ENCODE results near the gene MCCC1.

The MCCC1 gene

DNA sequence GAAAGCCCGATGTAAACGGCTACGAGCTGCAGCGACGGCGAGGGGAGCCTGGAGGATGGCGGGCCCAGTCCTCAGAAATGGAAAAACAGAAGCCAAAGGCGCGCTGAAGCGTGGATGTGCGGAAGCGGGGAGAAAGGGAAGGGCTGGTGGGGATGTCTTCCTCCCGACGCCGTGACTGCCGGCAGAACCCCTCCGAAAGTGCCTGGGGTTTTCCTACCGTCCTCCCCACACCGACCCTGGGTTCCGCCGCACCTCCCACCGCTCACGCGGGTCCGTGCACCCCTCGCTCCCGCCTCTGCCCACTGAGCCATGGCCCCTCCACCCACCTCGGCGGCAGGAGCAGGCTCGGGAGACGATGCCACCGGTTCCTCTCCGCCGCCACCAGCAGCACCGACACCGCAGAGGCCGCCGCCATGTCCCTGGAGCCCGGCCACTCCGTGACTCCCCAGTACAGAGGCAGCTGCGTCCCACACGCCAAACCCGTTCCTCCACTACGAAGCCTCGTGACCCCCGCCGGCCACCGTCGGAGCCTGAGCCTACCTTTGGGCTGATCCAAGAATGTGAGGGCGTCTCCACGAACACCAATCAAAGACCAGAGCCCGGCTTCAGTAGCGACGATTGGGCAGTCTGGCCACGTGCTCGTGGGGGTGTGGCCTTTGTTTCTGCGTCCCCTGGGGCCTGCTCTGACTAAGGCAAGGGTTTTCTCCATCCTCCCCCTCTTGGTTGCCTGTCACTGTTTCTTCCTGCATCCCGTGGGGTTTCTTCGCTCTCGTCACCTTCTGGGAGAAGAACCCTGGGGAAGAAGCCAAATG lies at the start of gene MCCC1:
Gene MCCC1, minus strand, starts transcription at position 471 of the 812 bp plus-strand sequence. Its CDS starts 56 bp downstream, at position 415.
- Histone ChIP-seq H3K9me3 (ENCODE audit: control insufficient read depth, insufficient read depth, low read depth, low read length) (no peaks in the 10 kb centered on the region), H3K27ac (ENCODE audit: extremely low read depth, low read depth, low read length) (peak within 1 kb of the TSS; percentile 18; the same call in 1 of the 2 replicates), H3K4me1 (ENCODE audit: control insufficient read depth, insufficient read depth, low read length) (no peaks in the 10 kb centered on the region), H3K4me3 (ENCODE audit: low read depth, low read length) (peak within 1 kb of the TSS; percentile 93), H3K36me3 (ENCODE audit: control insufficient read depth in 2 of 2, insufficient read depth in 1 of 2, low read length in 2 of 2) (peaks cover 0 to 3% of the 10 kb centered on the region in 2 experiments; a peak in 1 of 3 replicates)
- ChIA-PET CTCF (interaction anchor here (0.5 to 0.9 kb wide), 3 partner anchors 13 to 528 kb away, joined by 3 to 4 read pairs (median 3); no protein-coding TSS in a partner anchor), POLR2A (interaction anchor here (1.5 kb wide), 1 partner anchor 385 kb away, joined by 4 read pairs; no protein-coding TSS in a partner anchor)
- no peak for TF ChIP-seq ZNF404 (tag by site-specific recombination; IDR thresholded peaks at IDR 0.05)
- TF ChIP-seq HOXD13 (CRISPR knock-in tag; IDR thresholded peaks at IDR 0.05; ENCODE audit: borderline replicate concordance): no peak
- TF ChIP-seq, protein P1, sequence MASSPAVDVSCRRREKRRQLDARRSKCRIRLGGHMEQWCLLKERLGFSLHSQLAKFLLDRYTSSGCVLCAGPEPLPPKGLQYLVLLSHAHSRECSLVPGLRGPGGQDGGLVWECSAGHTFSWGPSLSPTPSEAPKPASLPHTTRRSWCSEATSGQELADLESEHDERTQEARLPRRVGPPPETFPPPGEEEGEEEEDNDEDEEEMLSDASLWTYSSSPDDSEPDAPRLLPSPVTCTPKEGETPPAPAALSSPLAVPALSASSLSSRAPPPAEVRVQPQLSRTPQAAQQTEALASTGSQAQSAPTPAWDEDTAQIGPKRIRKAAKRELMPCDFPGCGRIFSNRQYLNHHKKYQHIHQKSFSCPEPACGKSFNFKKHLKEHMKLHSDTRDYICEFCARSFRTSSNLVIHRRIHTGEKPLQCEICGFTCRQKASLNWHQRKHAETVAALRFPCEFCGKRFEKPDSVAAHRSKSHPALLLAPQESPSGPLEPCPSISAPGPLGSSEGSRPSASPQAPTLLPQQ (tag by site-specific recombination; IDR thresholded peaks at IDR 0.05): peak; percentile 80
- TF ChIP-seq, protein P2, sequence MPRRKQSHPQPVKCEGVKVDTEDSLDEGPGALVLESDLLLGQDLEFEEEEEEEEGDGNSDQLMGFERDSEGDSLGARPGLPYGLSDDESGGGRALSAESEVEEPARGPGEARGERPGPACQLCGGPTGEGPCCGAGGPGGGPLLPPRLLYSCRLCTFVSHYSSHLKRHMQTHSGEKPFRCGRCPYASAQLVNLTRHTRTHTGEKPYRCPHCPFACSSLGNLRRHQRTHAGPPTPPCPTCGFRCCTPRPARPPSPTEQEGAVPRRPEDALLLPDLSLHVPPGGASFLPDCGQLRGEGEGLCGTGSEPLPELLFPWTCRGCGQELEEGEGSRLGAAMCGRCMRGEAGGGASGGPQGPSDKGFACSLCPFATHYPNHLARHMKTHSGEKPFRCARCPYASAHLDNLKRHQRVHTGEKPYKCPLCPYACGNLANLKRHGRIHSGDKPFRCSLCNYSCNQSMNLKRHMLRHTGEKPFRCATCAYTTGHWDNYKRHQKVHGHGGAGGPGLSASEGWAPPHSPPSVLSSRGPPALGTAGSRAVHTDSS (tag by site-specific recombination; IDR thresholded peaks at IDR 0.05): no peak
- TF ChIP-seq ZNF157 (tag by site-specific recombination; IDR thresholded peaks at IDR 0.05): no peak
- TF ChIP-seq KLF16 (tag by site-specific recombination; IDR thresholded peaks at IDR 0.05): peak; percentile 75; the same call in 1 of the 2 replicates
- TF ChIP-seq, protein P3, sequence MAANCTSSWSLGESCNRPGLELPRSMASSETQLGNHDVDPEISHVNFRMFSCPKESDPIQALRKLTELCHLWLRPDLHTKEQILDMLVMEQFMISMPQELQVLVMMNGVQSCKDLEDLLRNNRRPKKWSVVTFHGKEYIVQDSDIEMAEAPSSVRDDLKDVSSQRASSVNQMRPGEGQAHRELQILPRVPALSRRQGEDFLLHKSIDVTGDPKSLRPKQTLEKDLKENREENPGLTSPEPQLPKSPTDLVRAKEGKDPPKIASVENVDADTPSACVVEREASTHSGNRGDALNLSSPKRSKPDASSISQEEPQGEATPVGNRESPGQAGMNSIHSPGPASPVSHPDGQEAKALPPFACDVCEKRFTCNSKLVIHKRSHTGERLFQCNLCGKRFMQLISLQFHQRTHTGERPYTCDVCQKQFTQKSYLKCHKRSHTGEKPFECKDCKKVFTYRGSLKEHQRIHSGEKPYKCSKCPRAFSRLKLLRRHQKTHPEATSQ (tag by site-specific recombination; IDR thresholded peaks at IDR 0.05): no peak
- no peak for TF ChIP-seq ZNF132 (tag by site-specific recombination; IDR thresholded peaks at IDR 0.05; ENCODE audit: borderline replicate concordance)
- TF ChIP-seq ZNF610 (tag by site-specific recombination; IDR thresholded peaks at IDR 0.05; ENCODE audit: borderline replicate concordance): peak; percentile 67
- TF ChIP-seq, protein P4, sequence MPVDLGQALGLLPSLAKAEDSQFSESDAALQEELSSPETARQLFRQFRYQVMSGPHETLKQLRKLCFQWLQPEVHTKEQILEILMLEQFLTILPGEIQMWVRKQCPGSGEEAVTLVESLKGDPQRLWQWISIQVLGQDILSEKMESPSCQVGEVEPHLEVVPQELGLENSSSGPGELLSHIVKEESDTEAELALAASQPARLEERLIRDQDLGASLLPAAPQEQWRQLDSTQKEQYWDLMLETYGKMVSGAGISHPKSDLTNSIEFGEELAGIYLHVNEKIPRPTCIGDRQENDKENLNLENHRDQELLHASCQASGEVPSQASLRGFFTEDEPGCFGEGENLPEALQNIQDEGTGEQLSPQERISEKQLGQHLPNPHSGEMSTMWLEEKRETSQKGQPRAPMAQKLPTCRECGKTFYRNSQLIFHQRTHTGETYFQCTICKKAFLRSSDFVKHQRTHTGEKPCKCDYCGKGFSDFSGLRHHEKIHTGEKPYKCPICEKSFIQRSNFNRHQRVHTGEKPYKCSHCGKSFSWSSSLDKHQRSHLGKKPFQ (tag by site-specific recombination; IDR thresholded peaks at IDR 0.05): no peak
- TF ChIP-seq, protein P5, sequence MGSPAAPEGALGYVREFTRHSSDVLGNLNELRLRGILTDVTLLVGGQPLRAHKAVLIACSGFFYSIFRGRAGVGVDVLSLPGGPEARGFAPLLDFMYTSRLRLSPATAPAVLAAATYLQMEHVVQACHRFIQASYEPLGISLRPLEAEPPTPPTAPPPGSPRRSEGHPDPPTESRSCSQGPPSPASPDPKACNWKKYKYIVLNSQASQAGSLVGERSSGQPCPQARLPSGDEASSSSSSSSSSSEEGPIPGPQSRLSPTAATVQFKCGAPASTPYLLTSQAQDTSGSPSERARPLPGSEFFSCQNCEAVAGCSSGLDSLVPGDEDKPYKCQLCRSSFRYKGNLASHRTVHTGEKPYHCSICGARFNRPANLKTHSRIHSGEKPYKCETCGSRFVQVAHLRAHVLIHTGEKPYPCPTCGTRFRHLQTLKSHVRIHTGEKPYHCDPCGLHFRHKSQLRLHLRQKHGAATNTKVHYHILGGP (tag by site-specific recombination; IDR thresholded peaks at IDR 0.05): no peak
- TF ChIP-seq BCL11B (tag by site-specific recombination; IDR thresholded peaks at IDR 0.05; ENCODE audit: low read depth): no peak
- peak; percentile 99 for TF ChIP-seq ZFP37 (tag by site-specific recombination; IDR thresholded peaks at IDR 0.05)
- no peak for TF ChIP-seq ZNF16 (tag by site-specific recombination; IDR thresholded peaks at IDR 0.05; ENCODE audit: low read depth)
- TF ChIP-seq, protein P6, sequence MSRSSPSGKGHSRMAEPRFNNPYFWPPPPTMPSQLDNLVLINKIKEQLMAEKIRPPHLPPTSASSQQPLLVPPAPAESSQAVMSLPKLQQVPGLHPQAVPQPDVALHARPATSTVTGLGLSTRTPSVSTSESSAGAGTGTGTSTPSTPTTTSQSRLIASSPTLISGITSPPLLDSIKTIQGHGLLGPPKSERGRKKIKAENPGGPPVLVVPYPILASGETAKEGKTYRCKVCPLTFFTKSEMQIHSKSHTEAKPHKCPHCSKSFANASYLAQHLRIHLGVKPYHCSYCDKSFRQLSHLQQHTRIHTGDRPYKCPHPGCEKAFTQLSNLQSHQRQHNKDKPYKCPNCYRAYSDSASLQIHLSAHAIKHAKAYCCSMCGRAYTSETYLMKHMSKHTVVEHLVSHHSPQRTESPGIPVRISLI (tag by site-specific recombination; IDR thresholded peaks at IDR 0.05): no peak
- TF ChIP-seq, protein P7, sequence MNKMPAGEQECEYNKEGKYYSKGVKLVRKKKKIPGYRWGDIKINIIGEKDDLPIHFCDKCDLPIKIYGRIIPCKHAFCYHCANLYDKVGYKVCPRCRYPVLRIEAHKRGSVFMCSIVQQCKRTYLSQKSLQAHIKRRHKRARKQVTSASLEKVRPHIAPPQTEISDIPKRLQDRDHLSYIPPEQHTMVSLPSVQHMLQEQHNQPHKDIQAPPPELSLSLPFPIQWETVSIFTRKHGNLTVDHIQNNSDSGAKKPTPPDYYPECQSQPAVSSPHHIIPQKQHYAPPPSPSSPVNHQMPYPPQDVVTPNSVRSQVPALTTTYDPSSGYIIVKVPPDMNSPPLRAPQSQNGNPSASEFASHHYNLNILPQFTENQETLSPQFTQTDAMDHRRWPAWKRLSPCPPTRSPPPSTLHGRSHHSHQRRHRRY (tag by site-specific recombination; IDR thresholded peaks at IDR 0.05): no peak
- TF ChIP-seq HOXC10 (CRISPR knock-in tag; IDR thresholded peaks at IDR 0.05): no peak
- TF ChIP-seq, protein P8, sequence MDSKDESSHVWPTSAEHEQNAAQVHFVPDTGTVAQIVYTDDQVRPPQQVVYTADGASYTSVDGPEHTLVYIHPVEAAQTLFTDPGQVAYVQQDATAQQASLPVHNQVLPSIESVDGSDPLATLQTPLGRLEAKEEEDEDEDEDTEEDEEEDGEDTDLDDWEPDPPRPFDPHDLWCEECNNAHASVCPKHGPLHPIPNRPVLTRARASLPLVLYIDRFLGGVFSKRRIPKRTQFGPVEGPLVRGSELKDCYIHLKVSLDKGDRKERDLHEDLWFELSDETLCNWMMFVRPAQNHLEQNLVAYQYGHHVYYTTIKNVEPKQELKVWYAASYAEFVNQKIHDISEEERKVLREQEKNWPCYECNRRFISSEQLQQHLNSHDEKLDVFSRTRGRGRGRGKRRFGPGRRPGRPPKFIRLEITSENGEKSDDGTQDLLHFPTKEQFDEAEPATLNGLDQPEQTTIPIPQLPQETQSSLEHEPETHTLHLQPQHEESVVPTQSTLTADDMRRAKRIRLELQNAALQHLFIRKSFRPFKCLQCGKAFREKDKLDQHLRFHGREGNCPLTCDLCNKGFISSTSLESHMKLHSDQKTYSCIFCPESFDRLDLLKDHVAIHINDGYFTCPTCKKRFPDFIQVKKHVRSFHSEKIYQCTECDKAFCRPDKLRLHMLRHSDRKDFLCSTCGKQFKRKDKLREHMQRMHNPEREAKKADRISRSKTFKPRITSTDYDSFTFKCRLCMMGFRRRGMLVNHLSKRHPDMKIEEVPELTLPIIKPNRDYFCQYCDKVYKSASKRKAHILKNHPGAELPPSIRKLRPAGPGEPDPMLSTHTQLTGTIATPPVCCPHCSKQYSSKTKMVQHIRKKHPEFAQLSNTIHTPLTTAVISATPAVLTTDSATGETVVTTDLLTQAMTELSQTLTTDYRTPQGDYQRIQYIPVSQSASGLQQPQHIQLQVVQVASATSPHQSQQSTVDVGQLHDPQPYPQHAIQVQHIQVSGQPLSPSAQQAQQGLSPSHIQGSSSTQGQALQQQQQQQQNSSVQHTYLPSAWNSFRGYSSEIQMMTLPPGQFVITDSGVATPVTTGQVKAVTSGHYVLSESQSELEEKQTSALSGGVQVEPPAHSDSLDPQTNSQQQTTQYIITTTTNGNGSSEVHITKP (tag by site-specific recombination; IDR thresholded peaks at IDR 0.05): peak; percentile 92
- no peak for TF ChIP-seq SCRT1 (tag by site-specific recombination; IDR thresholded peaks at IDR 0.05; ENCODE audit: borderline replicate concordance)
